ENCODE results near the gene ACTR3C. TPM values are rescaled to one million over a fixed set of nuclear protein-coding genes. Genes with fewer than 3 reads are reported as not detected.
"Not testable (repeated sequence)": the region's sequence is repeated elsewhere in the genome, so short reads cannot be mapped to it uniquely, and the experiment has no call there.

The ACTR3C gene
- total and polyA plus RNA-seq, 2 of the 13 experiments (the other 11 are each of a cell fraction or from before 2014, with no cell fraction given): 3.8 to 7.5 TPM

DNA sequence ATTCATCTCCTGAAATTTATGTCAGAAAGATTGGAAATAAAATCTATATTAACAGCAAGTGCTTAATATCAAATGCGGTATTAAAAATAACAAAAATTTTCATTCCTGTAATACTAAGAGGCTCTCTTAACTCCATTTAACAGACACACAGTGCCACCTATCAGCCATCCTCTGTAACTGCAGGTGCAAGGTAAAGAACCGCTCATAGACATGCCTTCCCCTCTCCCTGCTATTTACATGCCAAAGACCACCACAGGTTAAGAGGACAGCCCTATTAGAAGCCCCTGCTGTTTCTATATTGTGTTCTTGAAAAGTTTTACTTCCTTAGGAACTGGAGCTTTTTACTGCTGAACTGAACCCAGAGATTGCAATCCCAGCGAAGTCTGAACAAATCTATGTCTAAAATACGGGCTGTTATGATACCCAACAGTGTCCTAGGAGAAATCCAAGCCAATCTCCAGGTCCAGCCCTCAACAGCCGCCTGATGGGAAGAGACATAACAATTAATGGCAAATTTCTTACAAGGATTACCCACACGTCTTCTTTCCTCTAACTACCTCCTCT lies 47.1 kb downstream of the ACTR3C start:
- H3K36me3 ChIP-seq (replicated peaks in 1 of 2; ENCODE audit: control insufficient read depth in 1 of 2, insufficient read depth in 2 of 2, low read length in 2 of 2); intact Hi-C loops (cut with micrococcal nuclease; ENCODE audit: unreplicated experiment); H4K20me1 ChIP-seq (ENCODE audit: insufficient read depth, low read length); H3K4me3 ChIP-seq (replicated peaks in 1 of 3; ENCODE audit: insufficient read depth in 1 of 3, low read depth in 2 of 3, low read length in 3 of 3); H3K4me2 ChIP-seq (ENCODE audit: low read depth, low read length); H3K27ac ChIP-seq (ENCODE audit: extremely low read length, insufficient read depth, low read length); BruUV-seq (replicated peaks); H3K9me3 ChIP-seq (ENCODE audit: low read length); H3K4me1 ChIP-seq (ENCODE audit: insufficient read depth, low read length); H2AFZ ChIP-seq (ENCODE audit: low read length); H3K27me3 ChIP-seq (ENCODE audit: control insufficient read depth in 1 of 2, insufficient read depth in 2 of 2, low read length in 2 of 2); H3K79me2 ChIP-seq (ENCODE audit: insufficient read depth, low read length); POLR2A ChIA-PET; H3K9ac ChIP-seq (ENCODE audit: insufficient read depth, low read depth, low read length): not testable (repeated sequence)
- ATAC-seq: peak; percentile 77
- WGBS (ENCODE audit: low lambda C conversion rate): 24% methylated on average over 4 of the region's 6 CpGs
- in situ Hi-C loops (cut with HindIII; ENCODE audit: extremely low pct_ligation_motif_present, low pct_unique_long_range_greater_than_20kb): loop anchor here (25.0 kb wide), 1 partner anchor 486 kb away; no protein-coding TSS in a partner anchor
- DNase-seq (ENCODE audit: low spot score): peak; percentile 30
- peak; percentile 68; the same call in 1 of the 2 replicates for TF ChIP-seq RAD21 (CRISPR knock-in tag; IDR thresholded peaks at IDR 0.05)
- TF ChIP-seq, protein P1, sequence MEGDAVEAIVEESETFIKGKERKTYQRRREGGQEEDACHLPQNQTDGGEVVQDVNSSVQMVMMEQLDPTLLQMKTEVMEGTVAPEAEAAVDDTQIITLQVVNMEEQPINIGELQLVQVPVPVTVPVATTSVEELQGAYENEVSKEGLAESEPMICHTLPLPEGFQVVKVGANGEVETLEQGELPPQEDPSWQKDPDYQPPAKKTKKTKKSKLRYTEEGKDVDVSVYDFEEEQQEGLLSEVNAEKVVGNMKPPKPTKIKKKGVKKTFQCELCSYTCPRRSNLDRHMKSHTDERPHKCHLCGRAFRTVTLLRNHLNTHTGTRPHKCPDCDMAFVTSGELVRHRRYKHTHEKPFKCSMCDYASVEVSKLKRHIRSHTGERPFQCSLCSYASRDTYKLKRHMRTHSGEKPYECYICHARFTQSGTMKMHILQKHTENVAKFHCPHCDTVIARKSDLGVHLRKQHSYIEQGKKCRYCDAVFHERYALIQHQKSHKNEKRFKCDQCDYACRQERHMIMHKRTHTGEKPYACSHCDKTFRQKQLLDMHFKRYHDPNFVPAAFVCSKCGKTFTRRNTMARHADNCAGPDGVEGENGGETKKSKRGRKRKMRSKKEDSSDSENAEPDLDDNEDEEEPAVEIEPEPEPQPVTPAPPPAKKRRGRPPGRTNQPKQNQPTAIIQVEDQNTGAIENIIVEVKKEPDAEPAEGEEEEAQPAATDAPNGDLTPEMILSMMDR (CRISPR knock-in tag; IDR thresholded peaks at IDR 0.05): peak; percentile 75
- TF ChIP-seq STAG1 (CRISPR knock-in tag; IDR thresholded peaks at IDR 0.05): peak; percentile 83
- TF ChIP-seq SMC3 (IDR thresholded peaks at IDR 0.05; ENCODE audit: low read length): peak; percentile 62
- CTCF ChIA-PET (ENCODE audit: low intra/inter-chr PET ratio, low total read pairs): interaction anchor here (1.1 to 1.3 kb wide), 2 partner anchors 393 to 415 kb away, joined by 4 read pairs; no protein-coding TSS in a partner anchor
- FAIRE-seq: peak; percentile 12

- FAIRE-seq; intact Hi-C loops (cut with micrococcal nuclease; ENCODE audit: unreplicated experiment); BruUV-seq (replicated peaks); H3K9ac ChIP-seq (ENCODE audit: insufficient read depth, low read depth, low read length); H3K4me3 ChIP-seq (replicated peaks in 1 of 3; ENCODE audit: insufficient read depth in 1 of 3, low read depth in 2 of 3, low read length in 3 of 3); H3K27ac ChIP-seq (ENCODE audit: extremely low read length, insufficient read depth, low read length); DNase-seq (ENCODE audit: low spot score); H3K4me2 ChIP-seq (ENCODE audit: low read depth, low read length); H3K4me1 ChIP-seq (ENCODE audit: insufficient read depth, low read length); in situ Hi-C loops (cut with HindIII; ENCODE audit: extremely low pct_ligation_motif_present, low pct_unique_long_range_greater_than_20kb); POLR2A ChIA-PET; H3K36me3 ChIP-seq (replicated peaks in 1 of 2; ENCODE audit: control insufficient read depth in 1 of 2, insufficient read depth in 2 of 2, low read length in 2 of 2); H2AFZ ChIP-seq (ENCODE audit: low read length); CTCF ChIA-PET (ENCODE audit: low intra/inter-chr PET ratio, low total read pairs); ATAC-seq; H3K79me2 ChIP-seq (ENCODE audit: insufficient read depth, low read length); H3K27me3 ChIP-seq (ENCODE audit: control insufficient read depth in 1 of 2, insufficient read depth in 2 of 2, low read length in 2 of 2); H4K20me1 ChIP-seq (ENCODE audit: insufficient read depth, low read length); H3K9me3 ChIP-seq (ENCODE audit: low read length): not testable (repeated sequence)
- 85% methylated on average over 6 of the region's 7 CpGs for WGBS (ENCODE audit: low lambda C conversion rate)
Measured at GRCh38 chr7:150271898-150272297, 51.4 kb downstream of the ACTR3C start.

Measured in HepG2 (cell line).